HEK293 (cell line): ENCODE measurements around the gene ARMS2.
A peak's percentile ranks its signal among the peaks of the same experiment; 100 is the strongest.

Experiments used
- CTCF ChIA-PET: fragments of 350-600 bp; formaldehyde crosslinking; extraction: SDS; loops from one replicate; lab custom pipeline; 2021; ENCODE audit warnings: antibody characterized with exemption; lab: Yijun Ruan, JAX
- POLR2A ChIA-PET: fragments of 300-600 bp; formaldehyde crosslinking; extraction: SDS; loops from one replicate; lab custom pipeline; 2020; ENCODE audit warnings: antibody characterized with exemption, inconsistent platforms; lab: Yijun Ruan, JAX
- H3K27ac ChIP-seq: fragments of 200-500 bp; sonication (Bioruptor generic); 2 replicates; pipeline ENCODE4 v1.5.1; 2014; ENCODE audit warnings: low read depth, low read length, control low read depth, inconsistent platforms; ENCODE audit errors: extremely low read depth
- H3K36me3 ChIP-seq, 2 experiments: fragments of 200-500 bp in 1 of 2; sonication (Bioruptor generic) in 1 of 2; 1 replicate in 1 of 2; 2 replicates in 1 of 2; pipeline ENCODE4 v1.5.1; 2014 to 2017; ENCODE audit warnings: inconsistent platforms in 2 of 2, low read length in 2 of 2; ENCODE audit not compliant: control insufficient read depth in 2 of 2, insufficient read depth in 1 of 2
- H3K4me1 ChIP-seq: fragments of 200-500 bp; sonication (Bioruptor generic); 2 replicates; pipeline ENCODE4 v1.5.1; 2014; ENCODE audit warnings: mild to moderate bottlenecking, low read length, inconsistent platforms; ENCODE audit not compliant: control insufficient read depth, insufficient read depth
- H3K4me3 ChIP-seq: 2 replicates; pipeline ENCODE4 v1.5.1; 2011; ENCODE audit warnings: low read depth, mild to moderate bottlenecking, control low read depth, low read length, moderate library complexity
- H3K9me3 ChIP-seq: fragments of 200-500 bp; sonication (Bioruptor generic); 2 replicates; pipeline ENCODE4 v1.5.1; 2014; ENCODE audit warnings: low read depth, low read length, inconsistent platforms; ENCODE audit not compliant: control insufficient read depth, insufficient read depth
- FEZF1 ChIP-seq: fragments of 450-650 bp; formaldehyde crosslinking; IDR thresholded peaks from 2 replicates; pipeline ENCODE4 v1.5.1; 2016; ENCODE audit warnings: missing biosample characterization, missing genetic modification characterization
- GLI2 ChIP-seq: fragments of 450-650 bp; formaldehyde crosslinking; IDR thresholded peaks from 2 replicates; pipeline ENCODE4; 2017; ENCODE audit warnings: missing biosample characterization, missing genetic modification characterization, low read depth, borderline replicate concordance
- MEIS1 ChIP-seq: sonication (generic); formaldehyde crosslinking; IDR thresholded peaks from 2 replicates; pipeline ENCODE4 v1.8.1; 2022; ENCODE audit warnings: missing genetic modification reagents, mild to moderate bottlenecking, borderline replicate concordance
- REPIN1 ChIP-seq: fragments of 450-650 bp; formaldehyde crosslinking; IDR thresholded peaks from 2 replicates; pipeline ENCODE4 v1.5.1; 2017; ENCODE audit warnings: missing biosample characterization, missing genetic modification characterization, low read depth
- SCRT2 ChIP-seq: fragments of 450-650 bp; formaldehyde crosslinking; IDR thresholded peaks from 2 replicates; pipeline ENCODE4 v1.5.1; 2016; ENCODE audit warnings: missing biosample characterization, missing genetic modification characterization
- ZBTB1 ChIP-seq: fragments of 450-650 bp; formaldehyde crosslinking; IDR thresholded peaks from 2 replicates; pipeline ENCODE4 v1.5.1; 2016; ENCODE audit warnings: missing biosample characterization, missing genetic modification characterization
- ZNF112 ChIP-seq: fragments of 450-650 bp; formaldehyde crosslinking; IDR thresholded peaks from 2 replicates; pipeline ENCODE4 v1.5.0; 2017; ENCODE audit warnings: missing biosample characterization, missing genetic modification characterization
- ZNF169 ChIP-seq: fragments of 450-650 bp; formaldehyde crosslinking; IDR thresholded peaks from 2 replicates; pipeline ENCODE4 v1.5.1; 2016; ENCODE audit warnings: missing biosample characterization, missing genetic modification characterization
- ZNF175 ChIP-seq: fragments of 450-650 bp; formaldehyde crosslinking; IDR thresholded peaks from 2 replicates; pipeline ENCODE4 v1.5.1; 2016; ENCODE audit warnings: missing biosample characterization, missing genetic modification characterization
- ZNF223 ChIP-seq: fragments of 450-650 bp; formaldehyde crosslinking; IDR thresholded peaks from 2 replicates; pipeline ENCODE4 v1.5.1; 2016; ENCODE audit warnings: missing biosample characterization, missing genetic modification characterization
- ZNF311 ChIP-seq: fragments of 450-650 bp; formaldehyde crosslinking; IDR thresholded peaks from 2 replicates; pipeline ENCODE4 v1.5.1; 2017; ENCODE audit warnings: missing biosample characterization, missing genetic modification characterization, borderline replicate concordance
- ZNF324 ChIP-seq: fragments of 450-650 bp; formaldehyde crosslinking; IDR thresholded peaks from 2 replicates; pipeline ENCODE4 v1.5.1; 2016; ENCODE audit warnings: missing biosample characterization, missing genetic modification characterization
- ZNF394 ChIP-seq: fragments of 450-650 bp; formaldehyde crosslinking; IDR thresholded peaks from 2 replicates; pipeline ENCODE4 v1.5.1; 2016; ENCODE audit warnings: missing biosample characterization, missing genetic modification characterization, mild to moderate bottlenecking, moderate library complexity, borderline replicate concordance
- ZNF530 ChIP-seq: fragments of 450-650 bp; formaldehyde crosslinking; IDR thresholded peaks from 2 replicates; pipeline ENCODE4 v1.5.1; 2016; ENCODE audit warnings: low read depth, missing biosample characterization, missing genetic modification characterization
- ZNF623 ChIP-seq: fragments of 450-650 bp; formaldehyde crosslinking; IDR thresholded peaks from 2 replicates; pipeline ENCODE4 v1.5.1; 2016; ENCODE audit warnings: missing biosample characterization, missing genetic modification characterization
- ZNF654 ChIP-seq: fragments of 450-650 bp; formaldehyde crosslinking; IDR thresholded peaks from 2 replicates; pipeline ENCODE4 v1.5.1; 2016; ENCODE audit warnings: low read depth, missing biosample characterization, missing genetic modification characterization
- ZSCAN5A ChIP-seq: fragments of 450-650 bp; formaldehyde crosslinking; IDR thresholded peaks from 2 replicates; pipeline ENCODE4 v1.5.1; 2016; ENCODE audit warnings: missing biosample characterization, missing genetic modification characterization
- TF ChIP-seq, protein P1 (sequence below): fragments of 450-650 bp; formaldehyde crosslinking; IDR thresholded peaks from 2 replicates; pipeline ENCODE4 v1.5.1; 2017; ENCODE audit warnings: missing biosample characterization, missing genetic modification characterization
- TF ChIP-seq, protein P2 (sequence below): fragments of 450-650 bp; formaldehyde crosslinking; IDR thresholded peaks from 2 replicates; pipeline ENCODE4 v1.5.1; 2017; ENCODE audit warnings: missing biosample characterization, missing genetic modification characterization
- TF ChIP-seq, protein P3 (sequence below): fragments of 450-650 bp; formaldehyde crosslinking; IDR thresholded peaks from 2 replicates; pipeline ENCODE4 v1.5.1; 2016; ENCODE audit warnings: missing biosample characterization, missing genetic modification characterization
- TF ChIP-seq, protein P4 (sequence below): fragments of 450-650 bp; formaldehyde crosslinking; IDR thresholded peaks from 2 replicates; pipeline ENCODE4 v1.5.1; 2016; ENCODE audit warnings: missing biosample characterization, missing genetic modification characterization
- TF ChIP-seq, protein P5 (sequence below): fragments of 450-650 bp; formaldehyde crosslinking; conservative IDR thresholded peaks from 2 replicates; pipeline ENCODE4 v1.5.1; 2016; ENCODE audit warnings: low read depth, missing biosample characterization, missing genetic modification characterization

Gene ARMS2

DNA sequence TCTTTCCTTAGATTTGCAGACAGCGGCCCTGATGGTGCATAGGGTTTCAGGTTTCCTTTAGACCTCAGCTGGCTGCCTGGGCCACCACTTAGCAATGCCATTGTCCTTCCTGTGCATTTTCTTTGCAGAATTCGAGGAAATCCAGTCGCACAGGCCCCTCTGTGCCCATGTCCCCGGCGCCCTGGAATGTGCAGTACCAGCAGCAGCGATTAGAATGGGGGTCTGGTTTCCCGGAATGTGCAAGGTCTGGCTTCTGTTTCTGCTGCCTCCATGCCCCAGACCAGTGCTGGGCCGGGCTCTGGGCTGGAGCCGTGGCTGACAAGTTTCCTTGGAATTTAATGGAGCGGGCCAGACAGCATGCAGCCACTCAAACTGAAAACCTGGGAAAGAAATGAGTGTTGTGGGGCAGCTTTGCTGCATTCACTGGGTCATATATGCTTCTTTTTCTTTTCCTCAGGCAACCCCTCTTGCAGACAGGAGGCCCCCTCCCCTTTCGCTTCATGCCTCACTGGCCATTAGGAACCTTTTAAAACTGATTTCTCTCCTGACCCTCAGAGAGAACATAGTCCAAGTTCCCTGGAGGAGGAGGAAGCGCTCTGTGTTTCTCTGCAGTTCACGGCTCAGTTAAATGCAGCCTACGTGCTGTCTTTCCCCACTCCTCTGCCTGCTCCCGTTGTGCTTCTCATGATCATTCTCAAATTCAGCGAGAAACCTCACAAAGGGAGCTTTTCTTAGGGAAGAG lies 21.3 kb downstream of the ARMS2 start:
- no peaks in the 10 kb centered on the region for H3K9me3 ChIP-seq
- TF ChIP-seq ZNF530 (tag by site-specific recombination) (no peak), ZNF169 (tag by site-specific recombination) (no peak), ZNF175 (tag by site-specific recombination) (no peak), SCRT2 (tag by site-specific recombination) (no peak), ZNF223 (tag by site-specific recombination) (no peak), ZSCAN5A (no peak), ZNF394 (tag by site-specific recombination) (no peak), GLI2 (tag by site-specific recombination) (no peak), ZNF112 (tag by site-specific recombination) (no peak), ZNF654 (tag by site-specific recombination) (no peak), ZNF623 (tag by site-specific recombination) (no peak), FEZF1 (tag by site-specific recombination) (no peak), ZNF311 (no peak), ZNF324 (tag by site-specific recombination) (no peak), MEIS1 (CRISPR knock-in tag) (no peak)
- TF ChIP-seq, protein P1, sequence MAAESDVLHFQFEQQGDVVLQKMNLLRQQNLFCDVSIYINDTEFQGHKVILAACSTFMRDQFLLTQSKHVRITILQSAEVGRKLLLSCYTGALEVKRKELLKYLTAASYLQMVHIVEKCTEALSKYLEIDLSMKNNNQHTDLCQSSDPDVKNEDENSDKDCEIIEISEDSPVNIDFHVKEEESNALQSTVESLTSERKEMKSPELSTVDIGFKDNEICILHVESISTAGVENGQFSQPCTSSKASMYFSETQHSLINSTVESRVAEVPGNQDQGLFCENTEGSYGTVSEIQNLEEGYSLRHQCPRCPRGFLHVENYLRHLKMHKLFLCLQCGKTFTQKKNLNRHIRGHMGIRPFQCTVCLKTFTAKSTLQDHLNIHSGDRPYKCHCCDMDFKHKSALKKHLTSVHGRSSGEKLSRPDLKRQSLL (tag by site-specific recombination), result no peak
- TF ChIP-seq, protein P2, sequence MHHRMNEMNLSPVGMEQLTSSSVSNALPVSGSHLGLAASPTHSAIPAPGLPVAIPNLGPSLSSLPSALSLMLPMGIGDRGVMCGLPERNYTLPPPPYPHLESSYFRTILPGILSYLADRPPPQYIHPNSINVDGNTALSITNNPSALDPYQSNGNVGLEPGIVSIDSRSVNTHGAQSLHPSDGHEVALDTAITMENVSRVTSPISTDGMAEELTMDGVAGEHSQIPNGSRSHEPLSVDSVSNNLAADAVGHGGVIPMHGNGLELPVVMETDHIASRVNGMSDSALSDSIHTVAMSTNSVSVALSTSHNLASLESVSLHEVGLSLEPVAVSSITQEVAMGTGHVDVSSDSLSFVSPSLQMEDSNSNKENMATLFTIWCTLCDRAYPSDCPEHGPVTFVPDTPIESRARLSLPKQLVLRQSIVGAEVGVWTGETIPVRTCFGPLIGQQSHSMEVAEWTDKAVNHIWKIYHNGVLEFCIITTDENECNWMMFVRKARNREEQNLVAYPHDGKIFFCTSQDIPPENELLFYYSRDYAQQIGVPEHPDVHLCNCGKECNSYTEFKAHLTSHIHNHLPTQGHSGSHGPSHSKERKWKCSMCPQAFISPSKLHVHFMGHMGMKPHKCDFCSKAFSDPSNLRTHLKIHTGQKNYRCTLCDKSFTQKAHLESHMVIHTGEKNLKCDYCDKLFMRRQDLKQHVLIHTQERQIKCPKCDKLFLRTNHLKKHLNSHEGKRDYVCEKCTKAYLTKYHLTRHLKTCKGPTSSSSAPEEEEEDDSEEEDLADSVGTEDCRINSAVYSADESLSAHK (tag by site-specific recombination), result no peak
- TF ChIP-seq, protein P3, sequence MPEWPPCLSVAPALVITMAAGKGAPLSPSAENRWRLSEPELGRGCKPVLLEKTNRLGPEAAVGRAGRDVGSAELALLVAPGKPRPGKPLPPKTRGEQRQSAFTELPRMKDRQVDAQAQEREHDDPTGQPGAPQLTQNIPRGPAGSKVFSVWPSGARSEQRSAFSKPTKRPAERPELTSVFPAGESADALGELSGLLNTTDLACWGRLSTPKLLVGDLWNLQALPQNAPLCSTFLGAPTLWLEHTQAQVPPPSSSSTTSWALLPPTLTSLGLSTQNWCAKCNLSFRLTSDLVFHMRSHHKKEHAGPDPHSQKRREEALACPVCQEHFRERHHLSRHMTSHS (tag by site-specific recombination), result no peak
- TF ChIP-seq, all 188 proteins: peak for 0
- H3K36me3 ChIP-seq, result no peaks in the 10 kb centered on the region
- H3K27ac ChIP-seq, result no peak overlapping the region
- ChIA-PET POLR2A (interaction anchor here (0.6 kb wide), 1 partner anchor 67 kb away, joined by 3 read pairs; no protein-coding TSS in a partner anchor), CTCF (interaction anchor here (0.6 to 1.6 kb wide), 2 partner anchors 85 to 90 kb away, joined by 3 to 5 read pairs; no protein-coding TSS in a partner anchor)
- 0 out of 2 replicates have a peak, but pooled peaks cover 3% of the 10 kb centered on the region for H3K4me1 ChIP-seq
- H3K4me3 ChIP-seq, result no peak overlapping the region

- ChIA-PET POLR2A (interaction anchor here (0.6 kb wide), 1 partner anchor 66 kb away, joined by 3 read pairs; no protein-coding TSS in a partner anchor), CTCF (no interaction called here)
- Histone ChIP-seq H3K4me3 (no peak overlapping the region), H3K27ac (no peak overlapping the region), H3K4me1 (0 out of 2 replicates have a peak, but pooled peaks cover 3% of the 10 kb centered on the region), H3K36me3 (no peaks in the 10 kb centered on the region), H3K9me3 (no peaks in the 10 kb centered on the region)
- TF ChIP-seq SCRT2 (tag by site-specific recombination) (peak; percentile 83), ZBTB1 (tag by site-specific recombination) (no peak), REPIN1 (tag by site-specific recombination) (no peak)
- TF ChIP-seq, protein P4, sequence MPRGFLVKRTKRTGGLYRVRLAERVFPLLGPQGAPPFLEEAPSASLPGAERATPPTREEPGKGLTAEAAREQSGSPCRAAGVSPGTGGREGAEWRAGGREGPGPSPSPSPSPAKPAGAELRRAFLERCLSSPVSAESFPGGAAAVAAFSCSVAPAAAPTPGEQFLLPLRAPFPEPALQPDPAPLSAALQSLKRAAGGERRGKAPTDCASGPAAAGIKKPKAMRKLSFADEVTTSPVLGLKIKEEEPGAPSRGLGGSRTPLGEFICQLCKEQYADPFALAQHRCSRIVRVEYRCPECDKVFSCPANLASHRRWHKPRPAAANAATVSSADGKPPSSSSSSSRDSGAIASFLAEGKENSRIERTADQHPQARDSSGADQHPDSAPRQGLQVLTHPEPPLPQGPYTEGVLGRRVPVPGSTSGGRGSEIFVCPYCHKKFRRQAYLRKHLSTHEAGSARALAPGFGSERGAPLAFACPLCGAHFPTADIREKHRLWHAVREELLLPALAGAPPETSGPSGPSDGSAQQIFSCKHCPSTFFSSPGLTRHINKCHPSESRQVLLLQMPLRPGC (tag by site-specific recombination), result no peak
- TF ChIP-seq, protein P5, sequence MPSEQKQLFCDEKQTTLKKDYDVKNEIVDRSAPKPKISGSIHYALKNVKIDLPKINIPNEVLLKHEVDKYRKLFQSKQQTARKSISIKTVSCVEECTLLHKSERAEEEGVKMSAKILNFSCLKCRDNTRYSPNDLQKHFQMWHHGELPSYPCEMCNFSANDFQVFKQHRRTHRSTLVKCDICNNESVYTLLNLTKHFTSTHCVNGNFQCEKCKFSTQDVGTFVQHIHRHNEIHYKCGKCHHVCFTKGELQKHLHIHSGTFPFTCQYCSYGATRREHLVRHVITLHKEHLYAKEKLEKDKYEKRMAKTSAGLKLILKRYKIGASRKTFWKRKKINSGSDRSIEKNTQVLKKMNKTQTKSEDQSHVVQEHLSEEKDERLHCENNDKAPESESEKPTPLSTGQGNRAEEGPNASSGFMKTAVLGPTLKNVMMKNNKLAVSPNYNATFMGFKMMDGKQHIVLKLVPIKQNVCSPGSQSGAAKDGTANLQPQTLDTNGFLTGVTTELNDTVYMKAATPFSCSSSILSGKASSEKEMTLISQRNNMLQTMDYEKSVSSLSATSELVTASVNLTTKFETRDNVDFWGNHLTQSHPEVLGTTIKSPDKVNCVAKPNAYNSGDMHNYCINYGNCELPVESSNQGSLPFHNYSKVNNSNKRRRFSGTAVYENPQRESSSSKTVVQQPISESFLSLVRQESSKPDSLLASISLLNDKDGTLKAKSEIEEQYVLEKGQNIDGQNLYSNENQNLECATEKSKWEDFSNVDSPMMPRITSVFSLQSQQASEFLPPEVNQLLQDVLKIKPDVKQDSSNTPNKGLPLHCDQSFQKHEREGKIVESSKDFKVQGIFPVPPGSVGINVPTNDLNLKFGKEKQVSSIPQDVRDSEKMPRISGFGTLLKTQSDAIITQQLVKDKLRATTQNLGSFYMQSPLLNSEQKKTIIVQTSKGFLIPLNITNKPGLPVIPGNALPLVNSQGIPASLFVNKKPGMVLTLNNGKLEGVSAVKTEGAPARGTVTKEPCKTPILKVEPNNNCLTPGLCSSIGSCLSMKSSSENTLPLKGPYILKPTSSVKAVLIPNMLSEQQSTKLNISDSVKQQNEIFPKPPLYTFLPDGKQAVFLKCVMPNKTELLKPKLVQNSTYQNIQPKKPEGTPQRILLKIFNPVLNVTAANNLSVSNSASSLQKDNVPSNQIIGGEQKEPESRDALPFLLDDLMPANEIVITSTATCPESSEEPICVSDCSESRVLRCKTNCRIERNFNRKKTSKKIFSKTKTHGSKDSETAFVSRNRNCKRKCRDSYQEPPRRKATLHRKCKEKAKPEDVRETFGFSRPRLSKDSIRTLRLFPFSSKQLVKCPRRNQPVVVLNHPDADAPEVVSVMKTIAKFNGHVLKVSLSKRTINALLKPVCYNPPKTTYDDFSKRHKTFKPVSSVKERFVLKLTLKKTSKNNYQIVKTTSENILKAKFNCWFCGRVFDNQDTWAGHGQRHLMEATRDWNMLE, result no peak
Observed at GRCh38 chr10:122476333-122476695, 21.9 kb downstream of the ARMS2 start.
